ENCODE data around the gene TLNRD1.

Gene TLNRD1

DNA sequence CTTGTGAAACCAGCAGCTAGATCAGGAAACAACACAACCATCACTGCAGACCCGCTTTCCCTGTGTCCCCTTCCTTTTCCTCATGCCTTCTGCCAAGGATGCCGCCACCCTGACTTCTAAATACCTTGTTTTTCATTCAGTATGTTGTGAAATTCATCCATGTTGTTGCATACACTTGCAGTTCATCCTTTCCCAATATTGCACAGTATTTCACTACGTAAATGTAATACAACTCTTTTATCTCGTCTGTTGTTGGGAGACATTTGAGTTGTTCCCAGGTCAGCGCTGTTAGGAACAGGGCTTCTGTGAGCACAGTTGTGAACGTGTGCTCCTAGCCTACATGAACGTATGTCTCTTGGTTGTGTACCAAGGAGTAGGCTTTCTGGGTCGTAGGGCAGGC, 24.2 kb downstream of the TLNRD1 start:
- Mint-ChIP-seq H3K27me3 (no peaks in the 10 kb centered on the region), H3K27ac (peak overlapping the region; percentile 85), H3K4me3 (no peak overlapping the region), H3K36me3 (no peaks in the 10 kb centered on the region), H3K4me1 (peaks cover 52% of the 10 kb centered on the region), H3K9me3 (peaks cover 4% of the 10 kb centered on the region)
- no peak for ATAC-seq

DNA sequence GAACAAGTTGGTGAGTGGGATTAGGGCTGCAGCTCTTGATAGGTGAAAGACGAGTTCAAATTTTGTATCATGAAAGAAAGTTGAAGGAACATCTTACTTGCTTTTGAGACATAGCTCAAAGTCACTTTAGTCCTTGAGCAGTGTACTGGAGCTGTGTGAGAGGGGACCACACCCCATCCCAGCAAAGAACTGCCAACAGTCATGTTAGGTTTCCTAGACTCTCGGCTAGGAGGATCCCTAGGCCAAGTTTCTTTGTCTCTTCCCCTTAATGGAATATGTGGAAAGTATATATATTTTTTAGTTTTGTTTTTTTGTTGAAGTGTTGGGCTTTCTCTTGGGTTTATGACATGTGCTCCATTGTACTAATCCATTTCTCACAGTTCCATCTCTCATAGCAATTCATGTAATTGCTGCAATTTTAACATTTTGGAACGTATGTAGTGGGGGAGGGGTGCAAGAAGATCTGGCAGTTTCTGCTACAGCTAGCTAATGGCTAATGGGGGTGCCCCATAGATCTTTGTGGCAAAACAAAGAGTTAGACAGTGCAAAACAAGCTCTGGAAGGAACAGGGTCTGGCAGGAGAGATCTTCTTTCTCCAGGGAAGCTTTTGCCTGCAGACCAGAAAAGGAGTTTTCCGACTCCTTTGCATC, 25.1 kb downstream of the TLNRD1 start:
- no peak for ATAC-seq
- Mint-ChIP-seq H3K4me3 (no peak overlapping the region), H3K27ac (no peak overlapping the region), H3K9me3 (peaks cover 4% of the 10 kb centered on the region), H3K36me3 (no peaks in the 10 kb centered on the region), H3K27me3 (no peaks in the 10 kb centered on the region), H3K4me1 (peaks cover 54% of the 10 kb centered on the region)

DNA sequence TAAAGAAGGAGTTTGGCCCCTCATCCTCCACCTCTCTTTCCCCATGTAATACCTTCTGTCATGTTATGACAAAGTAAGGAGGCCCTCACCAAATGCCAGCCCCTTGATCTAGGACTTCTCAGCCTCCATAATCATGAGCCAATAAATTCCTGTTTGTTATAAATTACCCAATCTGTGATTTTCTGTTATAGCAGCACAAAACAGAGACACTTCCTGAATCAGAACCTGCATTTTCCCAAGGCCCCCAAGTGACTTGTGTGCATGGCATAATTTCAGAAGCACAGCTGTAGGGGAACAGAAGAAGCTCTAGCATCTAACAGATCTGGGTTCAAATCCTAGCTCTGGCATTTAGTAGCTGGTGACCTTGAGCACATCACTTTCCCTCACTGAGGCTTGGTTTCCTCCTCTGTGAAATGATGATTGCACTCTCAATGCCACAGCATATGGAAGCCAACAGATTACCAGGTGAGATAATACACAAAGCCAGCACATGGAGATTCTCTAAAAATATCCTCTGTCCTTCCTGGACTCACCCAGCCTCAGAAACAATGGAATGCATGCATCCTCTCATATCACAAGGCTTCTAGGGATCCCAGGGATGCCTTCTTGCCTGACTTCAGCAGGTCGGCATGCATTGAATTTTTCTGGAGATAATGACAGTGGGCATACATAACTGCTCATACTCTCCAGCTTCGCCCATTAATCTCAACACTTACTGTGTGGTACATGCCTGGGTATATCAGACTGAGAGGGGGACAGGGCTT, 26.3 kb downstream of the TLNRD1 start:
- H3K4me3 Mint-ChIP-seq, result no peak overlapping the region
- no peaks in the 10 kb centered on the region for H3K27me3 Mint-ChIP-seq
- no peak overlapping the region for H3K27ac Mint-ChIP-seq
- ATAC-seq, result no peak
- no peaks in the 10 kb centered on the region for H3K36me3 Mint-ChIP-seq
- H3K9me3 Mint-ChIP-seq, result peaks cover 4% of the 10 kb centered on the region
- peaks cover 54% of the 10 kb centered on the region for H3K4me1 Mint-ChIP-seq

DNA sequence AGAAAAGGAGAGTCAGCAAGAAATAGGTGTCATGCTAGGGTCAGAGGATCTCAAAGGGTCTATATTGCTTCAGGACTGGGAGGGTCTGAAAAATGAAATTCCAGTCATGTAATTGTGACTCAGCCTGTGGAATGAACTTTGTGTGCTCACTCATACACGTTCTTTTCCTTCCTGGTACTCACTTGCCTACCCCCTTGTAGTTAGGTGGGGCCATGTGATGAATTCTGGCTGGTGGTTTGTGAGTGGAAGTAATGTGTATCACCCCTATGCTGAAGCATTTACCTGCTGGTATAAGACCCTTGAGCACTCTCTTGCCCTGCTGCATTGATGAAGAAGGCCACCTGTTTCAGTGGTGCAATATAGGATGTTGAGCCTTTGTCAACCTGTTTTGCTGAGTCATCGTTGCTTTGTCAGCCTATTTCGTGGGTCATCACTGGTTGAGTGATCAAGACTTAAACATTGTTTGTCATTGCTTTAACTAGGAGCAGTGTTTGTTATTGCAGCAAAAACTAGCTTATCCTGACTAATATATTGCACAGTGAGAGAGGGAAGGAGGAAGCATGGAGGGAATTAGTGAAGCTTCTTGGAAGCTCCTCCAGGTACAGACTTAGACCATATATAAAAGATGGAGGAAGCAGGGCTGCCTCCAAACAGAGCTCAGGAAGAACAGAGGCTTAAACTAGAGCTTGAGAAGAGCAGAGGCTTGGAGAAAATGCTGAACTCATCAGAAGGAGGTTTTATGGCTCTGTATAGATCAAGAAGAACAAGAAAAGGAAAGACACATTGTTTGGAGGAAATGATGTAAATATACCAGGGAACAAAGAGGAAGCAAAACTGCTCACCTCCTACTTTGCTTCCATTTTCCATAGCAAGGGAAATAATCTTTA, 28.9 kb downstream of the TLNRD1 start:
- Mint-ChIP-seq H3K4me3 (no peak overlapping the region), H3K36me3 (no peaks in the 10 kb centered on the region), H3K27ac (no peak overlapping the region), H3K4me1 (peaks cover 33% of the 10 kb centered on the region), H3K9me3 (peaks cover 4% of the 10 kb centered on the region), H3K27me3 (no peaks in the 10 kb centered on the region)
- ATAC-seq, result no peak

DNA sequence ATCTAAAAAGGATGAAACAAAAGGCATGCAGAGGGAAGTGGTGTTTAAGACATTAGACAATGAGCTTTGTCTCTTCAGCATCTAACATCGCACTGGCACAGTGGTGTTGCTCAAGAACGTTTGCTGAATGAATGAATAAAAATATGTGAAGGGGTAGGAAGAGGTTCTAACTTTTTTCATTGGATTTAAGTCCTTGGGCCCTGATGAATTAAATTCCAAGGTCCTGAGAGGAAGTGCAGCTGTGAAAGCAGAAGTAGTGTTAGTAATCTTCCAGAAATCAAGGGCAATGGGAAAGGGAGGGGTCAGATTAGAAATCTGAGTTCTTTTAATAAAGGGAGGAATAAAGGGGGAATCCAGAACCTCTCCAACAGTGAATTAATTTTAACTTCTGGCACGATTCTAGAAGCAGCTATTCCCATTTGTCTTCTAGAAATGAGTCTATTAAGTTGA, 29.6 kb downstream of the TLNRD1 start:
- Mint-ChIP-seq H3K9me3 (peaks cover 4% of the 10 kb centered on the region), H3K27me3 (no peaks in the 10 kb centered on the region), H3K36me3 (no peaks in the 10 kb centered on the region), H3K4me3 (no peak overlapping the region), H3K27ac (no peak overlapping the region), H3K4me1 (peaks cover 27% of the 10 kb centered on the region)
- ATAC-seq, result no peak

DNA sequence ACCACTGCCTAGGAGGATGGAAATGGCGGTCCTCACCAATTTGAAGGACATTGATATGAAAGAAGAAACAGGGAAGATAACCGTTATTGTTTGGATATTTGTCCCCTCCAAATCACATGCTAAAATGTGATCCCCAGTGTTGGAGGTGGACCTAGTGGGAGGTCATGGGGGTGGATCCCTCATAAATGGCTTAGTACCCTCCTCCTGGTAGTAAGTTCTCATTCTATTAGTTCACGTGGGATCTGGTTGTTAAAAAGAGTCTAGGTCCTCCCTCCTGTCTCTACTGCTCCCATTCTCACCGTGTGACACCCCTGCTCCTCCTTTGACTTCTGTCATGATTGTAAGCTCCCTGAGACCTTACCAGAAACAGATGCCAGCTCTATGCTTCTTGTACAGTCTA, 30.5 kb downstream of the TLNRD1 start:
- Mint-ChIP-seq H3K27me3 (no peaks in the 10 kb centered on the region), H3K27ac (no peak overlapping the region), H3K4me3 (no peak overlapping the region), H3K4me1 (peaks cover 24% of the 10 kb centered on the region), H3K36me3 (no peaks in the 10 kb centered on the region), H3K9me3 (peaks cover 4% of the 10 kb centered on the region)
- no peak for ATAC-seq

DNA sequence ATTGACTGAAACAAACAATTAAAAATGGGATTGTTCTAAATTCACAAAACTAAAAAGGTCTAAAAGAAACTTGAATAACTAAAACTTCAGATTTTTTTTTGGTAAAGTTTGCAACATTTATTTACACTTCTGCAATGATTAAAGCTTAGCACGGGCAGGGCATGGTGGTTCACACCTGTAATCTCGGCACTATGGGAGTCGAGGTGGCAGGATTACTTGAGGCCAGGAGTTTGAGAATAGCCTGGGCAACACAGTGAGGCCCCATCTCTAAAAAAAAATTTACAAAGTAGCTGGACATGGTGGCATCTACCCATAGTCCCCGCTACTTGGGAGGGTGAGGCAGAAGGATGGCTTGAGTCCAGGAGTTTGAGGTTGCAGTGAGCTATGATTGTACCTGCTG, 31.6 kb downstream of the TLNRD1 start:
- Mint-ChIP-seq H3K9me3 (peaks cover 4% of the 10 kb centered on the region), H3K27me3 (no peaks in the 10 kb centered on the region), H3K36me3 (no peaks in the 10 kb centered on the region), H3K4me3 (no peak overlapping the region), H3K4me1 (peaks cover 18% of the 10 kb centered on the region), H3K27ac (no peak overlapping the region)
- ATAC-seq, result no peak

DNA sequence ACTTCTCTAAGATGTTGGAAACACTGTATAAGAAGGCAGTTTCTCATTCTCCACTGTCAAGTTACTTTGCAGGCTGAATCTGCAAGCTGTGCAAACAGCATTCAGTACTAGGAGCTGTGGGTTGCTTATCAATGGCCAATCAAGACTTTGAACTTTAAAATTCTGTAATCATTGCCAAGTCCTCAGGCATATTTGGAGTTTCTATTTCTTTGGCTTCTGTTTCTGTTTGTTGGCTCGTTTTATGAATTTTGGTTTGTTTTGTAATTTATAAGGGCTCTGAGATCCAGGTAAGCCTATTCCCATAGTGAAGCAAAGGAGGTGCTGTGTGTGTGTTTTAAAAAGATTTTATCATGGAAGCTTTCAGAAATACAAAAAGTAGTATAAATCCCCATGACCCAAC, 32.1 kb downstream of the TLNRD1 start:
- peaks cover 4% of the 10 kb centered on the region for H3K9me3 Mint-ChIP-seq
- H3K27me3 Mint-ChIP-seq, result no peaks in the 10 kb centered on the region
- no peak for ATAC-seq
- no peak overlapping the region for H3K4me3 Mint-ChIP-seq
- no peaks in the 10 kb centered on the region for H3K36me3 Mint-ChIP-seq
- H3K4me1 Mint-ChIP-seq, result peaks cover 18% of the 10 kb centered on the region
- H3K27ac Mint-ChIP-seq, result no peak overlapping the region

DNA sequence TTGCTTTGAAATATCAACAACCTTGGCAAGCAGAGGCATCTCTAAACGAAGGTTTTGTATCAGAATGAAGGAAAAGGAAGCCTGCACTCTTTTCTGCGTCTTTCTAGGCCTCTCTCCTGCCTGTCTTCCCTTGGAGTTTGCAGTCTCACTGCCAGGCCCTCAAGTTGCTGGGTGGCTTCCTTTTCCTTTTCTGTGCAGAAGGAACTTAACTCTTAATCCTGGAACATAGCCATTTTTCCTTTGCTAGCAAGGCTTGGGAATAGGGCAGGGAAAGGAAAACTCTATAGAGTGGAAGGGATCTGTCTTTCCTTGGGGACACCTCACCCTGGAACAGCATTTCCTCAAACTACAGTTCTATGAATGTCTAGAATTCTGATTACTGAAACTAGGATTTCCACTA, 32.8 kb downstream of the TLNRD1 start:
- H3K4me1 Mint-ChIP-seq, result peaks cover 18% of the 10 kb centered on the region

DNA sequence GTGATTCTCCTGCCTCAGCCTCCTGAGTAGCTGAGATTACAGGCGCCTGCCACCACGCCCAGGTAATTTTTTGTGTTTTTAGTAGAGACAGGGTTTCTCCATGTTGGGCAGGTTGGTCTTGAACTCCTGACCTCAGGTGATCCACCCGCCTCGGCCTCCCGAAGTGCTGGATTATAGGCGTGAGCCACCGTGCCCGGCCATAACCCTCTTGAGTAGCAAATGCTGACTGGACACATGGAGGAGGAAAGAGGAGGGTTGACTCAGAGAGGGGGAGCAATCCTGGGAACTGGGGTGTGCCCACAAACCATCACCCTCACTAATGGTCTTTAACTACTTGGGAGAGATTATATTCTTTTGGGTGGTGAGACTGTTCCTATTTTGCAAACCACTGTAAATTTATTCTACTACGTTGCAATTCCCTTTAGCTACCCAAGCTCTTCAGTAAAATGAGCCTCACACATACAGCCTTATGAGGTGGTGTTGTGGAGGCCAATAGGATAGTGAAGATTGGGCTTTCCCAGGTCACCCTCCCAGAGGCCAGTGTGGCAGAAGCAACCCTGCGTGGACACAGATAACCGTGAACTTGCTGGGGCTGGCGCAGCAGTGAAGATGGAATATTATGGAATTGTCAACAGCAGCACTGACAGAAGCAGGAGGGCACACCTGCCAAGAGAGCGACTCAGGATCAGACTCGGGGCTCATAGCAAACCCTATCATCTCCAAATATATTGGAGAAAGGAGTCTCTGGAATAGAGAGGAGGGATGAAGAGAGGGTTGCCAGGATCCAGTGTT, 37.4 kb downstream of the TLNRD1 start:
- peaks cover 6% of the 10 kb centered on the region for H3K4me1 Mint-ChIP-seq
- H3K36me3 Mint-ChIP-seq, result no peaks in the 10 kb centered on the region
- H3K27me3 Mint-ChIP-seq, result no peaks in the 10 kb centered on the region
- H3K4me3 Mint-ChIP-seq, result no peak overlapping the region
- H3K9me3 Mint-ChIP-seq, result no peaks in the 10 kb centered on the region
- no peak for ATAC-seq
- no peak overlapping the region for H3K27ac Mint-ChIP-seq

More for the DNA sequence above, 32.8 kb downstream of the TLNRD1 start:
- Mint-ChIP-seq H3K27ac (no peak overlapping the region), H3K27me3 (no peaks in the 10 kb centered on the region), H3K36me3 (no peaks in the 10 kb centered on the region), H3K9me3 (peaks cover 4% of the 10 kb centered on the region), H3K4me3 (no peak overlapping the region)
- no peak for ATAC-seq

DNA sequence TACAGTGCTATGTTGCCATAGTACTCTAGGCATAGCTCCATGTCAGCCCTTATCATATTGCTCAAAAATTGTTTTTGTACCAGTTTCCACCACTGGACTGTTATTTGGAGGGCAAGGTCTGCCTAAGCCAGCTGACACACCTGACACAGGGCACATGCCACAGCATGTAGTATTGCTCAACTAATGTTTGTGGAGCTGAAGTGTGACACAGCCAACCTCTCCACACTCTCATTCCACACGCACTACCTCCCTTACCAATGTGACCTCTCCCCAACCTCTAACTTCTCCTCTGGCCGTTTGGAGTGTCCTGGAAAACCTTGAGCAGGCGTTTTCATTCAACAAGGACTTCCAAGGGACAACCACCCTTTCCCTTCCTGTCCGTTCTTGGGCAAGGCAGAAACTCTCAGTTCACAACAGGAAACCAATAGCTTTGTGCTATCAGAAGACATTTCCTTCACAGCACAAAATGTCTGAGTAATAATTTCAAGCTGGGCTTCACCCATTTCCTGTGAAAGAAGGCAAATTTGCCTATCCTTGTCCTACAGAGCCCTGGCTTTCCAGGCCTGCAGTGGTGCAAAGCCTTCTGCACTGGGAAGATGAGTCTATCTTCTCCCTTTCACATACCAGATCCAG, 38.4 kb downstream of the TLNRD1 start:
- no peak for ATAC-seq

DNA sequence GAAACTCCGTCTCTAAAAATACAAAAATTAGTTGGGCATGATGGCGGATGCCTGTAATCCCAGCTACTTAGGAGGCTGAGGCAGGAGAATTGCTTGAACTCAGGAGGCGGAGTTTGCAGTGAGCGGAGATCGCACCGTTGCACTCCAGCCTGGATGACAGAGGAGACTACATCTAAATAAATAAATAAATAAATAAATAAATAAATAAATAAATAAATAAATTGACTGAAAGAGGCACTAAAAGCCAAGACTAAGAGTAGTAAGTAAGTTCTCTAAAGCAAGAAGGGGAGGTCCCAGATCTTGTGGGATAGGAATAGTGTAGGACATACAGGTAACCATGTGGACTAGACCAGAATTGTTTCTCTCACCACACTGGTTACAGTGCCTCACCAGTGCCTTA, 40.0 kb downstream of the TLNRD1 start:
- peaks cover 2% of the 10 kb centered on the region for H3K9me3 Mint-ChIP-seq
- no peaks in the 10 kb centered on the region for H3K36me3 Mint-ChIP-seq
- no peak overlapping the region for H3K27ac Mint-ChIP-seq
- no peak overlapping the region for H3K4me3 Mint-ChIP-seq
- peaks cover 6% of the 10 kb centered on the region for H3K4me1 Mint-ChIP-seq
- H3K27me3 Mint-ChIP-seq, result no peaks in the 10 kb centered on the region
- ATAC-seq, result no peak

More for the DNA sequence above, 38.4 kb downstream of the TLNRD1 start:
- Mint-ChIP-seq H3K4me3 (no peak overlapping the region), H3K27me3 (no peaks in the 10 kb centered on the region), H3K4me1 (peaks cover 6% of the 10 kb centered on the region), H3K9me3 (no peaks in the 10 kb centered on the region), H3K27ac (no peak overlapping the region), H3K36me3 (no peaks in the 10 kb centered on the region)

DNA sequence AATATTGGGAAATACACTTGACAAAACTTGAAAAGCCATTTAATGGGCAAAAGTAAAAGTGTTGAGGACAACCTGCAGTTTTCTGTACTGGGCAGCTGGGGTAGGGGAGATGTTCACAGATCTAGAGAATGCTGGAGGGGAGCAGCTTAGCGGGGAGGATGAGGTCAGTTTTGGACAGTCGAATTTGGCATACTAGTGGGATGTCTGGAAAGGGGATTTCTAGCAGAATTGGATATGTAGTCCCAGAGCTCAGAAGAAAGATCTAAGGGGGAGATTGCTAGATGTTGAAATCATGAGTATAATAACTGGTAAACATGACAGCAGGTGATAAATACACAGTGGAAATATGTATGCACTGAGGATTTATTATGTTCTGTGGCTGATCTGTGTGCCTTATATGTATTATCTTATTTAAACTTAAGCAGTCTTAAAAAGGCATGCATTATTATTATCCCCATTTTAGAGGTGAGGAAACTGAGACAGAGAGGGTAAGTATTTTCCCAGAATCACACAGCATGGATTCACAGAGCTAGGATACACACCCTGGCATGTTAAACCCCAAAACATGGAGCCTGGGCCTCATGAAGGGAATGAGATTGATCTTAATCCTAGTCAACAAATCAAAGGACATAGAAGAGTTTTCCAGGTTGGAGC, 42.7 kb downstream of the TLNRD1 start:
- no peak overlapping the region for H3K27ac Mint-ChIP-seq
- H3K36me3 Mint-ChIP-seq, result no peaks in the 10 kb centered on the region
- H3K27me3 Mint-ChIP-seq, result no peaks in the 10 kb centered on the region
- no peak overlapping the region for H3K4me3 Mint-ChIP-seq
- ATAC-seq, result no peak
- peaks cover 6% of the 10 kb centered on the region for H3K4me1 Mint-ChIP-seq
- peaks cover 8% of the 10 kb centered on the region for H3K9me3 Mint-ChIP-seq

DNA sequence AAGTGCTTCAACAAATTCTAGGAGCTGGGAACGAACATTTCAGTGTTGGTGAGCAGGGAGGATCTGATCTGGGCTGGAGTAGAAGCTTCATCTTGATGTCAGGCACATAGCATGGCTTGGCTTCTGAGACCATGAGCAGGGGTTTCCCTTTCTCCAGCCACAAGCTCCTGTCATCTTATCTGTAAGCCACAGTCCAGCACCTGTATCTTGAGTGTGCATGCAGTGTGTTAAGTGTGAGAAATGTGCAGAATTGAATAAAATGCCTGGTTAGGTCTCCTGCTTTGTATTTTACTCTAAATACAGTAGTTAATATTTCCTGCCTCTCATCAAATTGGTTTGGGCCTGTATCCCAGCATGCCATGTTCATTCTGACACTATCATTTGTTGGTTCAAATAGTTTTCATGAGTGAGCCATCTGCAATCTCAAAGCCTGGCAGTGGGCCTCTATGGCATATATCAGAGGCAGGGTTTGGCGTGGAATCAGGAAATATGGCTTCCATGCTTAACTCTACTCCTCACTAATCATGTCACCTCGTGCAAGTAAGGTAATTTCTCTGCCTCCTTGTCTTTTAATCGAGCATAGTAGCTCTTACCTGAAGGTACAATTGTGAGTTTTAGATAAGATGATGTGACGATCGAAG, 43.3 kb downstream of the TLNRD1 start:
- ATAC-seq, result no peak
- no peak overlapping the region for H3K27ac Mint-ChIP-seq
- no peaks in the 10 kb centered on the region for H3K27me3 Mint-ChIP-seq
- peaks cover 4% of the 10 kb centered on the region for H3K4me1 Mint-ChIP-seq
- H3K36me3 Mint-ChIP-seq, result no peaks in the 10 kb centered on the region
- peaks cover 8% of the 10 kb centered on the region for H3K9me3 Mint-ChIP-seq
- H3K4me3 Mint-ChIP-seq, result no peak overlapping the region

All from stimulated activated memory B cell treated with anti-CD40 and anti-IgM and Interleukin-4, amounts not matched to agents 10 μg/mL and 1 μg/mL and 100 μg/mL, for 72 hours (primary cell).